Mesenchymal stem cell (in vitro differentiated cells and primary cell): ENCODE data around the gene DEPDC5.
A peak's percentile ranks its signal among the peaks of the same experiment; 100 is the strongest.

ENCODE experiments used
- DNase-seq: peaks from one replicate; pipeline ENCODE4 v3.0.0-alpha.2; 2013
- H2AFZ ChIP-seq: one replicate; pipeline ENCODE4 v1.6.1; 2013; ENCODE audit warnings: low read depth, mild to moderate bottlenecking, control low read depth, inconsistent platforms, low read length, moderate library complexity
- H2AK5ac ChIP-seq: 2 replicates; pipeline ENCODE4 v1.6.1; 2013; ENCODE audit warnings: low read length, moderate library complexity, mild to moderate bottlenecking, inconsistent platforms; ENCODE audit not compliant: severe bottlenecking
- H2BK120ac ChIP-seq: one replicate; pipeline ENCODE4 v1.6.1; 2013; ENCODE audit warnings: low read depth, mild to moderate bottlenecking, inconsistent platforms, low read length, moderate library complexity
- H2BK12ac ChIP-seq, 2 experiments: one replicate each; pipeline ENCODE4 v1.6.1; 2013; ENCODE audit warnings: inconsistent platforms in 2 of 2, low read length in 2 of 2, mild to moderate bottlenecking in 2 of 2, moderate library complexity in 2 of 2, control low read depth in 1 of 2
- H2BK15ac ChIP-seq: one replicate; pipeline ENCODE4 v1.6.1; 2013; ENCODE audit warnings: mild to moderate bottlenecking, low read depth, inconsistent platforms; ENCODE audit not compliant: poor library complexity, severe bottlenecking
- H2BK5ac ChIP-seq: 2 replicates; pipeline ENCODE4 v1.6.1; 2013; ENCODE audit warnings: low read depth, mild to moderate bottlenecking, low read length, control low read depth, inconsistent platforms; ENCODE audit not compliant: poor library complexity, severe bottlenecking
- H3K14ac ChIP-seq, 2 experiments: one replicate each; pipeline ENCODE4 v1.6.1; 2013; ENCODE audit warnings: inconsistent platforms in 2 of 2, low read length in 2 of 2, control low read depth in 1 of 2, mild to moderate bottlenecking in 1 of 2, moderate library complexity in 1 of 2
- H3K18ac ChIP-seq, 2 experiments: one replicate each; pipeline ENCODE4 v1.6.1; 2013; ENCODE audit warnings: inconsistent platforms in 2 of 2, low read length in 2 of 2, control low read depth in 1 of 2, low read depth in 1 of 2, mild to moderate bottlenecking in 1 of 2
- H3K23ac ChIP-seq, 2 experiments: one replicate each; pipeline ENCODE4 v1.6.1; 2013; ENCODE audit warnings: inconsistent platforms in 2 of 2, low read length in 2 of 2, mild to moderate bottlenecking in 2 of 2, moderate library complexity in 2 of 2, control low read depth in 1 of 2
- H3K27ac ChIP-seq: 2 replicates; pipeline ENCODE4 v1.5.1; 2013; ENCODE audit warnings: mild to moderate bottlenecking, moderate library complexity, low read length, control low read depth, inconsistent platforms; ENCODE audit not compliant: poor library complexity, severe bottlenecking
- H3K27me3 ChIP-seq, 2 experiments: 2 replicates each; pipeline versions ENCODE4 v1.6.1 to v1.7.0; 2013; ENCODE audit warnings: low read length in 2 of 2, mild to moderate bottlenecking in 2 of 2, moderate library complexity in 2 of 2, control low read depth in 1 of 2, inconsistent platforms in 1 of 2; ENCODE audit not compliant: control insufficient read depth in 1 of 2, insufficient read depth in 1 of 2
- H3K36me3 ChIP-seq, 2 experiments: 2 replicates each; pipeline versions ENCODE4 v1.6.1 to v1.7.0; 2013; ENCODE audit warnings: low read length in 2 of 2, control low read depth in 1 of 2, inconsistent platforms in 1 of 2, low read depth in 1 of 2, mild to moderate bottlenecking in 1 of 2; ENCODE audit not compliant: insufficient read depth in 2 of 2, control insufficient read depth in 1 of 2
- H3K4ac ChIP-seq, 2 experiments: one replicate each; pipeline ENCODE4 v1.6.1; 2013; ENCODE audit warnings: inconsistent platforms in 2 of 2, low read length in 2 of 2, mild to moderate bottlenecking in 2 of 2, moderate library complexity in 2 of 2, control low read depth in 1 of 2, low read depth in 1 of 2
- H3K4me1 ChIP-seq: 2 replicates; pipeline ENCODE4 v1.6.1; 2013; ENCODE audit warnings: low read depth, low read length, control low read depth; ENCODE audit not compliant: control insufficient read depth, insufficient read depth
- H3K4me2 ChIP-seq: 2 replicates; pipeline ENCODE4 v1.6.1; 2013; ENCODE audit warnings: low read length, mild to moderate bottlenecking, inconsistent platforms; ENCODE audit not compliant: poor library complexity, severe bottlenecking
- H3K4me3 ChIP-seq, 2 experiments: 2 replicates each; pipeline versions ENCODE4 v1.5.1 to v1.7.0; 2013; ENCODE audit warnings: low read length in 2 of 2, mild to moderate bottlenecking in 2 of 2, control low read depth in 1 of 2, low read depth in 1 of 2; ENCODE audit not compliant: insufficient read depth in 1 of 2
- H3K79me1 ChIP-seq: replicated peaks from 2 replicates; pipeline ENCODE4 v1.6.1; 2013; ENCODE audit warnings: mild to moderate bottlenecking, control low read depth, low read length, inconsistent platforms; ENCODE audit not compliant: poor library complexity, severe bottlenecking
- H3K9ac ChIP-seq: 2 replicates; pipeline ENCODE4 v1.7.0; 2013; ENCODE audit warnings: mild to moderate bottlenecking, low read length, moderate library complexity
- H3K9me3 ChIP-seq: 2 replicates; pipeline ENCODE4 v1.7.0; 2013; ENCODE audit warnings: mild to moderate bottlenecking, low read length; ENCODE audit not compliant: control insufficient read depth
- H4K8ac ChIP-seq: one replicate; pipeline ENCODE4 v1.6.1; 2013; ENCODE audit warnings: inconsistent platforms, mild to moderate bottlenecking, low read length, moderate library complexity
- H4K91ac ChIP-seq: one replicate; pipeline ENCODE4 v1.6.1; 2013; ENCODE audit warnings: mild to moderate bottlenecking, low read length, inconsistent platforms
- WGBS: methylation state at CpG from one replicate; pipeline ENCODE4 v1.1.7; 2013; ENCODE audit warnings: mixed read lengths; 5-methylcytosine and 5-hydroxymethylcytosine counted together

DEPDC5 gene

DNA sequence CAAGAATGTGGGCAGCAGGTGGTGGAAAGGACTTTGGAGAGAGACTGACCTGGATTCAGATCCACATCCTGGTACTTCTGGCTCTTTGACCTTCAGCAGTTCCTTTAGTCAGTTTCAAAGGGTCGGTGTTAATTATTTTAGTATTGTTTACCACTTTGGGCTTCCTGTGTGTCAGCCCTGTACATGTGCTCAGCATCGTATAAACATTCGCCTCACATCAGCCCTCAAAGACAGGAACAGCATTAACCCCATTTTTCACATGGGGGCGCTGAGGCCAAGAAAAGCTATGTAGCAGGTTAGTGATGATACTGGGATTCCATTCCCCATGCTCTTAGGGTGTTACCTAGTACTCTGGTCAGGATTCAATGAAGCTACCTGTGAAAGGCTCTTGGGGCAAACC lies 118.4 kb downstream of the DEPDC5 start:
- Histone ChIP-seq H3K4me2 (no peak overlapping the region), H2BK15ac (no peak overlapping the region), H3K9me3 (no peaks in the 10 kb centered on the region), H3K23ac (no peak overlapping the region), H3K14ac (no peak overlapping the region), H3K36me3 (peaks cover 32 to 47% of the 10 kb centered on the region in 2 experiments), H3K4me1 (no peaks in the 10 kb centered on the region), H3K9ac (no peak overlapping the region), H2AK5ac (no peak overlapping the region), H3K18ac (no peak overlapping the region), H3K79me1 (peaks cover 2% of the 10 kb centered on the region), H3K27me3 (no peaks in the 10 kb centered on the region), H2BK120ac (no peak overlapping the region), H3K4me3 (no peak overlapping the region), H2BK5ac (no peak overlapping the region), H4K91ac (no peak overlapping the region), H3K27ac (no peak overlapping the region), H4K8ac (no peak overlapping the region), H2BK12ac (no peak overlapping the region), H3K4ac (no peak overlapping the region), H2AFZ (no peak overlapping the region)
- WGBS, result 72% methylated on average over 4 of the region's 4 CpGs
- DNase-seq, result peak; percentile 24

DNA sequence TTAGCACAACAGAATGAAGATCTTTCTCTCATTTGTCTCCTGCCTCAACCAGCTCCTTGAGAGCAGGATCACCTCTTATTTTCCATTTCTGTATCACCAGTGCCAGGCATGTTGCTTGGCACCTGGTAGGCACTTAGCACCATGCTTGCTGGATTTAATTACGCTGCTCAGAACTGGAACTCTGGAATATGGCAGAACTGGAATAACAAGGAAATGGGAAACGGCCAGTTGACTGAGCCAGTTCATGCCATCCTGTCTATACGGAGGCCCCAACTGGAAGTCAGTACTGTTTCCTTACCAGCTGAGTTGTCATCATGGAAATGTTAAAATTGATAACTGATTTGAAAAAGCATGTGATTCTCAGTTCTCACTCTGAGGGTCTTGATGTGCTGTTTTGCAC lies 121.0 kb downstream of the DEPDC5 start:
- no peak overlapping the region for H3K4me3 ChIP-seq
- H3K14ac ChIP-seq, result no peak overlapping the region
- no peak overlapping the region for H2BK5ac ChIP-seq
- peaks cover 2% of the 10 kb centered on the region for H3K79me1 ChIP-seq
- peaks cover 35 to 47% of the 10 kb centered on the region in 2 experiments for H3K36me3 ChIP-seq
- no peak overlapping the region for H2AFZ ChIP-seq
- H2AK5ac ChIP-seq, result no peak overlapping the region
- no peak overlapping the region for H4K8ac ChIP-seq
- no peak overlapping the region for H3K4ac ChIP-seq
- H3K18ac ChIP-seq, result no peak overlapping the region
- no peak overlapping the region for H3K23ac ChIP-seq
- H2BK15ac ChIP-seq, result no peak overlapping the region
- H3K27ac ChIP-seq, result no peak overlapping the region
- H2BK12ac ChIP-seq, result no peak overlapping the region
- H3K9ac ChIP-seq, result no peak overlapping the region
- WGBS, result 98% methylated on average over 3 of the region's 3 CpGs
- DNase-seq, result no peak
- no peak overlapping the region for H4K91ac ChIP-seq
- no peak overlapping the region for H3K4me2 ChIP-seq
- no peaks in the 10 kb centered on the region for H3K9me3 ChIP-seq
- no peaks in the 10 kb centered on the region for H3K4me1 ChIP-seq
- no peaks in the 10 kb centered on the region for H3K27me3 ChIP-seq
- H2BK120ac ChIP-seq, result no peak overlapping the region

DNA sequence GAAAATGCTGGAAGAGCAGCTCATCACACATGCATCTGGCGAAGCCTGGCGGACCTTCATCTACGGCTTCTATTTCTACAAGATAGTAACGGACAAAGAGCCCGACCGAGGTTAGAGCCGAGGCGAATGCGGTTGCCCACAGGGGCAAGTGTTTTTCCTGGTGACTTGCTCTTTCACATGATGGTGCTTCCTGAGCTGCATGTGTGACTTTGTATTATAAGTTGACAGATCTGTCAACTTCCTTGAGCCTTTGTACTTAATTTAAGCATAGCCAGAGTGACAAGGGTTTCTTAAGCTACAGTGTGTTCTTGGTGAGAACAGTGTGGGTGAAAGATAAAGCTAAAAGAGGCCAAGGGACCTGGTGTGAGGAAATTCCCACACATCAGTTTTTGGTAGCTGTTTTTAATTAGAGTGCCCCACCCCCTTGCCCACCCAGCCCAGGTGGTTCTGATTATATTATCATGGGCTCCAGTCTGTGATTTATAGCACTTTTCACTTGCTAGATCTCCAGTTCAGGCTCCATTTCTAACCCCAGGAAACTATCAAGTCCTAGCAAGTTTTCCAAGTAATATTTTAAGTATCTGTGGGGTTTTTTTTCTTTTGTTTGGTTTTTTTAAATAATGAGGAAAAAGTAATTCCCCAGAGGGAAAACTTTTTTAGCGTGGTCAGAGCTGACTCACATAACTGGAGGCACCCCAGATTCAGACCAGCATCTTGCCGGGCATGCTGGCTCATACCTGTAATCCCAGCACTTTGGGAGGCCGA lies 122.5 kb downstream of the DEPDC5 start:
- no peak overlapping the region for H3K4me3 ChIP-seq
- no peak overlapping the region for H3K27ac ChIP-seq
- H3K4ac ChIP-seq, result no peak overlapping the region
- WGBS, result 94% methylated on average over 11 of the region's 12 CpGs
- H3K9ac ChIP-seq, result peak overlapping the region; percentile 24
- no peak overlapping the region for H2BK120ac ChIP-seq
- no peak overlapping the region for H3K4me2 ChIP-seq
- H2AFZ ChIP-seq, result no peak overlapping the region
- peaks cover 2% of the 10 kb centered on the region for H3K79me1 ChIP-seq
- no peak overlapping the region for H4K8ac ChIP-seq
- H3K23ac ChIP-seq, result no peak overlapping the region
- DNase-seq, result no peak
- peaks cover 35 to 45% of the 10 kb centered on the region in 2 experiments for H3K36me3 ChIP-seq
- no peak overlapping the region for H3K18ac ChIP-seq
- no peak overlapping the region for H3K14ac ChIP-seq
- no peaks in the 10 kb centered on the region for H3K4me1 ChIP-seq
- no peaks in the 10 kb centered on the region for H3K9me3 ChIP-seq
- no peak overlapping the region for H2BK12ac ChIP-seq
- no peak overlapping the region for H2BK15ac ChIP-seq
- no peak overlapping the region for H4K91ac ChIP-seq
- H2BK5ac ChIP-seq, result no peak overlapping the region
- H3K27me3 ChIP-seq, result no peaks in the 10 kb centered on the region
- no peak overlapping the region for H2AK5ac ChIP-seq

DNA sequence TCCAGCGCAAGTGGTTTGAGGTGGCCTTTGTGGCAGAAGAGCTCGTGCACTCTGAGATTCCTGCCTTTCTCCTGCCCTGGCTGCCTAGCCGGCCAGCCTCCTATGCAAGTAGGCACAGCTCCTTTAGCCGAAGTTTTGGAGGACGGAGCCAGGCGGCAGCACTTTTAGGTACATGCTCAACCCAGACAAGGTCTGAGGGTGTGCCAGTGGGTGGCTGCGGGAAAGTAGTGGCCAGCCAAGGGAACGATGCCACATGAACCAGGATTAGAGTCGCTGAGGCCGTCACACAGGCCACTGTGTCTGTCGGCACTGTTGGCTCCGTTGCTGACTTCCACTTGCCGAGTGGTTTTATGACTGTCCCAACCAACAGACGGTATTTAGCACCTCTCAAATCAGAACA lies 125.8 kb downstream of the DEPDC5 start:
- no peak overlapping the region for H3K18ac ChIP-seq
- H3K27me3 ChIP-seq, result no peaks in the 10 kb centered on the region
- no peak for DNase-seq
- H3K9me3 ChIP-seq, result no peaks in the 10 kb centered on the region
- H2BK5ac ChIP-seq, result no peak overlapping the region
- peak overlapping the region; percentile 2 for H4K8ac ChIP-seq
- no peak overlapping the region for H2BK120ac ChIP-seq
- H3K4me2 ChIP-seq, result no peak overlapping the region
- H3K27ac ChIP-seq, result no peak overlapping the region
- peaks cover 23 to 47% of the 10 kb centered on the region in 2 experiments for H3K36me3 ChIP-seq
- H3K4me1 ChIP-seq, result no peaks in the 10 kb centered on the region
- WGBS, result 97% methylated on average over 13 of the region's 14 CpGs
- H2BK15ac ChIP-seq, result no peak overlapping the region
- H2BK12ac ChIP-seq, result no peak overlapping the region
- no peak overlapping the region for H3K4me3 ChIP-seq
- H2AFZ ChIP-seq, result no peak overlapping the region
- H4K91ac ChIP-seq, result no peak overlapping the region
- no peak overlapping the region for H3K23ac ChIP-seq
- no peak overlapping the region for H3K9ac ChIP-seq
- no peaks in the 10 kb centered on the region for H3K79me1 ChIP-seq
- H3K4ac ChIP-seq, result no peak overlapping the region
- no peak overlapping the region for H3K14ac ChIP-seq
- H2AK5ac ChIP-seq, result no peak overlapping the region
